HG03139 (cell line): Measurements from ENCODE around the gene ALX4.

Experiments used
- ATAC-seq: cut with Tn5 transposase; IDR thresholded peaks from one replicate; pipeline ENCODE4 v1.9.1; 2021; ENCODE audit not compliant: unreplicated experiment

The ALX4 gene

GRCh38 chr11:44303401-44303938 lies 6.5 kb downstream of the ALX4 start:
- no peak for ATAC-seq

GRCh38 chr11:44301564-44302271 lies 8.2 kb downstream of the ALX4 start:
- no peak for ATAC-seq

DNA sequence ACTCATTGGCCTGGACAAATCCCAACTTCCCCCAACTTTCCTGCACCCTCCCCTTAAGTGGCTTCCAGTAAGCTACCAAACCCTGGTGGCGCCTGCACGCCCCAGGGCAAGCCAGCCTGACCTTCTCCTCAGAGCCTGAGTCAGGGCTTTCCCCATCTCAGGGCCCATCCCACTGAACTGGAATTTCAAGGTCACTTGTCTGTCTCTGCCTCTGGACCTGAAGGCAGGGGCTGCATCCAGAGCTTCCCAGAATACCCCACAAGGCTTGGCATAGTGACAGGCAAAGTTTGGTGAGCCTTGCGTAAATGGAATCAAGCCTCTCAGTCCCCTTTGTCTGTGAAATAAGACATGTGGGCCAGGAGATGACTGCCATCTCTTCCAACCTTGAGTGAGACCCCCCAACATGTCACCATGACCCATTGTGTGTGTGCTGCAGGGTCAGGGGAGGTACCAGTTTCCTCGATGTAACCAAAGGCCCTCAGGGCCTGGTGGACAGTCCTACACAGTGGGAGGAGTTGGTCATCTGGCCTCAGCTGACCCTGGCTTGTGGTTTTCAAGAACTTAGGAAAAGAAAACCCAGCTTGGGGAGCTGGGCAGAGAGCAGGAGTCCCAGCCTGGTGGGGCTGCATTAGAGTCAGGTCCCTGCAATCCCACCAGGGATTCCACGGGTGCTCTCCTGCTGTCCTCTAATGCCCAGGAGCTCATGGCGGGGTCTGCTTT lies 8.9 kb downstream of the ALX4 start:
- no peak for ATAC-seq

DNA sequence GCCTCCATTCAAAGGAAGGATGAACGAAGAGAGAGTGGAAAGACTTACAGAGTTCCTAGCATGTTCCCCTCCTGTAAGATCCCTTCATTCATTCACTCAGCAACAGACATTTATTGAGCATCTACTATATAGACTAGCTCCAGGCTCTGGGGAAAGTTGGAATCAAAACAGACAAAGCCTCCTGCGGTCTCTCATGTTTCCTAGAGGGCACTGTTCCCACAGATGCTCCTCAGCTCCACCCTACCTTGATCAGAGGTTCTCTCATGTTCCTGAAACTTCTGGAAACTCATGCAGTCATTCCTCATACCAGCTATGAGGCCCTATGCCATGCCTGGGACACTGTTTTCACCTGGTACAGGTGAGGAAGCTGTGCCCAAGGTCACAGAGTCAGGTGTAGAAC lies 11.1 kb downstream of the ALX4 start:
- no peak for ATAC-seq

GRCh38 chr11:44290208-44290607 lies 19.7 kb downstream of the ALX4 start:
- no peak for ATAC-seq

DNA sequence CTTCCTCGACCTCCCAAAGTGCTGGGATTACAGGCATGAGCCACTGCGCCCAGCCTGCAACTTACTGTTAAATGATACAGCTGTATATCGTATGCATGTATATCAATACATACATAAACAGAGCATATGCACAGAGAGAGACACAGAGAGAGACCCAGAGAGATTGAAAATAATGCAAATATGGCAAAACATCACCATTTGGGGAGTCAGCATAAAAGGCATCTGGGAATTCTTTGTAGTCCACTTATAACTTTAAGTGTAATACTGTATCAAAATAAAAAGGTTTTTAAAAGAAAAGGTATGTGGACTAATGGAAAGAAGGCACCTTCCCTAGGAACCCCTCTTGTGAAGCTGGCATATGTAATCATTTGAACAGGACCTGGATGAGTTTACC lies 21.8 kb downstream of the ALX4 start:
- ATAC-seq, result no peak

GRCh38 chr11:44286911-44287310 lies 23.0 kb downstream of the ALX4 start:
- no peak for ATAC-seq

DNA sequence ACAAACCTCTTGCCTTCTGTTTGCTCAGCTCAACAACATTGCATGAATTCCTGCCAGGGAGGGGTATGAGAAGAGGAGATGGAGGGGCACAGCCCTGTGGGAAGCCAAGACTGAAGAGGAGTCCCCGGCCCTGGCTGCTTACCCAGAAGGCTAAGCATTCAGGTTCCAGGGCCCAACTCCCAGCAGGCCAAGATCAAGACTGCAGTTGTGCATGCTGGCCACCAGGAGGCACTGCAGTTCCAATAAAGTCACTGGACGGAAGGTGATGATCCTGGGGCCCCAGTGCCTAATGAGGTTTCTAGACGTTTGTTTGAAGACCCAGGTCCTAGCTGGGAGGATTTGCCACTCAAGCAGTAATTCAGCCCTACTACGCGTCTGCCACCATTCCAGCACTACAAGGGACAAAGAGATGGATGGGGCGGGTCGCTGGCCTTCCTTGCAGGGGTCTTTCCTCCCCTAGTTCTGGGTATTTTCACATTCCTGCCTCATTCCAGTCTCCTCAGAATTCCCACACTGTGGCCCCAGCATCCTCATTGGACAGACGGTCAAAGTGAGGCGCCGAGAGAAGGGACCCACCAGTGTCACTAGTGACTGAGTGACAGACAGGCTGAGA lies 23.6 kb downstream of the ALX4 start:
- ATAC-seq, result no peak

DNA sequence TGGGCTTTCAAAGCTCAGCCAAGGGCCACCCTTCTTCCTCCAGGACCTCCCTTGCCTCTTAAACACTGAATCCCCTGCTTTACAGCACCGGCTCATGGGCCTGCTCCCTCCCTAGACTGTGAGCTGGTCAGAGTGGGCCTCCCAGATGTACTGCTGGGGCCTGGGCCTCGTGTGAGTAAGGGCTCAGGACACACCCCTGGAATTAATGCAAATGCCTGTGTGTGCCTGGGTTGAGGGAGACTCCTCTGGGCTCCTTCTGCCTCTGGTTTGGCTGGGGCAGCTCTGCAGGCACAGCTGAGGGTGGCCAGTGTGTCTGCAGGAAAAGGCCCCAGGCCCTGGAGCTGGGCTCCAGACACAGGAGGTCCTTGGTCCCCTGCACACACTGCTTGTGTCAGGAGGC lies 24.2 kb downstream of the ALX4 start:
- no peak for ATAC-seq

GRCh38 chr11:44282620-44283019 lies 27.3 kb downstream of the ALX4 start:
- ATAC-seq, result no peak

DNA sequence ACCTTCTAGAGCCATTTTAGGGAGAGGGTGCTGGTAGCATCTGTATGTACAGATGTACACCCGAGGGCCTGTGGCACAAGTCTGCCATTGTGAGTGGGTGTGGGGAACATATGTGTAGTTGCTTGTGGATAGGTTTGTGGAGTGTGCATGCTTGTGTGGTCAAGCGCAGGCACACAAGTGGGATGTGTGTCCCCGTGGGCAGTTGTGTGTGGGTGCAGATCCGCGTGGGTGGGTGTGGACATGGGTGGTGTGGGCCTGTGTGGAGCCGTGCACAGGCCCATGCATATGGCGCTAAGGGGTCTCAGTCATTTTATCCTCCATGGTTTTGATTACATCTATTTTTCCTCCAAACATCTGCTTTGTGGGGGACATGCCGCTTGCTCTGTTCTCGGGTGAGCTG lies 28.8 kb downstream of the ALX4 start:
- ATAC-seq, result no peak

- ATAC-seq, result no peak
Measured at GRCh38 chr11:44280257-44280656, 29.7 kb downstream of the ALX4 start.

GRCh38 chr11:44279483-44279882 lies 30.5 kb downstream of the ALX4 start:
- ATAC-seq, result no peak

DNA sequence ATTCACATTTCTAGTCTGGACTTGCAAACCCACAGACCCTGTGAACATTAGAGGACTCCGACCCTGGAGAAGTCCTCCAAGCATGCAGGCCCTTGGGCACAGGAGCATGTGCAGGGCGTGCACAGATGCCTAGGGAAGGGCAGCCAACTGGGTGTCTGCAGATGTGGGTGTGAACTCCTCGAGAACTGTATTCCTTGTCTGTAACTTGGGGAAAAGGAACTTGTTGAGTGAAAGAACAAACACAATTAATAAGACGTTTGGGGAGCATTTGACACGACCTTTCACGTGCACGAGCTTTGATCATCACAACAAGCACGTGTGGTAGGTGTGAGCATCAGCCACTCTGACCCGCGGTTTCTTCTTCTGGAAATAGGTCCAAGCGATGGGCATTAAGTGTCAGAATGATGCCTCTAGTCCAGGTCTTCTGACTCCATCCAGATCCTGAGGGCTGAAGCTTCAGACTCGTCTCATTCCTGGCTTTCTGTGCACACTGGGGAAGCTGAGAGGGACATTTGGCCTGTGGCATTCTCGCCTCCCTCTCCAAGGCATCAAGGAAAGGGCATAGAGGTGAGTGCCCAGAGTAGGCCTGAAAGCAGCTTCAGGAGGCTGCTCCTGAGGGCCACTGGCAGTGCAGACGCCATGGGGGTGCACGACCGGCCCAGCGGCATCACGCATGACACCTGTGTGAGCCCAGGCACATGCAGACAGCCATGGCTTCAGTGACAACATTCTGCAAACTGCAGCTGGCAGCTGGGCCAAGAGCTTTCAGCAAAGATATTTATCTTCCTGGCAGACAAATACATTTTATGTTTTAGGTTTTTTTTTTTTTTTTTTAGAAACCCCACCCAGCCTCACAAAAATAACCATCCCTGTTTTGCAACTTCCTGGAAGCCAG lies 32.5 kb downstream of the ALX4 start:
- no peak for ATAC-seq

DNA sequence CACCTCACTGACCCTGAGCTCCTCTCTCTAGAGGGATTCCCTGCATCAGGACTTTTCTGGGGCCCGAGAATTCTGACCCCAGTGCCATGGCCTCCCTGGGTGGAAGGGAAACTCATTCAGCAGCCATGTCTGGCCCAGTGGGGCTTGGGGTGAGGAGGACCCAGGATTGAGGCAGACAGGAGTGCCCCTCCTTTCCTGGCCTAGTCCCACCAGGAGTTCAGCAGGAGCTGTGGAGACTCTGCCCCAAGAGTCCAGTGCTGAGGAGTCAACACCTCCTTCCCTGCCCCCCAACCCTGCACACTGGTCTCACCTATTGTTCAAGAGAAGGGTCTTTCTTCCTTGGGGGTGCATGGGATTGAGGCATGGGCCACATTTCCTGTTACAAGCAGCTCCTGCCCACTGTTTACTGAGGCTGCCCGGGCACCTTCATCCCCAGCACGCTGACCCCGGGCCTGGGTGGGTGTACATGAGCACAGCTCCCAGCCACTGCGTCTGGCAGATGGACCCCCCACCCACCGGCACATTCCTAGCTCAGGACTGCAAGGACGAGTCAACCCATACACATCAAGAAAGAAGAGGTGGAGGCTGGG lies 33.9 kb downstream of the ALX4 start:
- ATAC-seq, result no peak

DNA sequence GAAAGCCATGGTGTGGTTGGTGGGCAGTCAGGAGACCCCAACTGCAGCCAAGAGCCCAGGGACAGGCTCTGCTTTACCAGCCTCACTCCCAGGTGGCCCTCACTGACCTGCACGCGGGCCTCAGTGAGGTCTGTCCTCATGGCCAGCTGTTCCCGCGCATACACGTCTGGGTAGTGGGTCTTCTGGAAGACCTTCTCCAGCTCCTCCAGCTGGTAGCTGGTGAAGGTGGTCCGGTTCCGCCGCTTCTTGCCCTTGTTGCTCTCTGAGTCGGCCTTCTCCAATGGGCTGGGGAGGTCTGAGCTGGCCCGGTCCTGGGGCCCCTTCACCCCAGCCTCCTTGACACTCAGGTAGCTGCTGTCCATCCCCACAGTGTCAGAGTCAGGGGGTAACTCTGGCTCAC lies 34.7 kb downstream of the ALX4 start:
- no peak for ATAC-seq

- ATAC-seq, result no peak
Measured at GRCh38 chr11:44274404-44274803, 35.5 kb downstream of the ALX4 start.

GRCh38 chr11:44271286-44271685 lies 38.7 kb downstream of the ALX4 start:
- no peak for ATAC-seq

GRCh38 chr11:44270403-44271273 lies 39.3 kb downstream of the ALX4 start:
- ATAC-seq, result no peak
